K562 (cell line): Measurements from ENCODE around the gene AASDH. TPM values are rescaled to one million over a fixed set of nuclear protein-coding genes. Genes with fewer than 3 reads are reported as not detected.

Source experiments
- ATAC-seq: fragments of 200-7000 bp; cut with Tn5 transposase; 3 replicates; pipeline ENCODE4 v1.9.1; 2020; ENCODE audit warnings: moderate library complexity
- BruUV-seq: library from RNA; stranded (reverse); fragments of 400-500 nt; replicated peaks from 2 replicates; lab custom pipeline; 2021; lab: Mats Ljungman, UMichigan
- CTCF ChIA-PET: fragments of 300-600 bp; formaldehyde crosslinking; extraction: SDS; loops from one replicate; lab custom pipeline; 2021; ENCODE audit warnings: low intra/inter-chr PET ratio; lab: Yijun Ruan, JAX
- POLR2A ChIA-PET: fragments of 300-600, 350-650 bp; sonication (Branson Sonifier 250); formaldehyde crosslinking; extraction: SDS; loops from one replicate; lab custom pipeline; 2021; ENCODE audit warnings: antibody characterized with exemption, inconsistent platforms; lab: Yijun Ruan, JAX
- DNase-seq, 4 experiments: peaks; one replicate each; pipeline versions ENCODE4 v3.0.0 to v3.0.0-alpha.2; 2011 to 2018; ENCODE audit warnings: low spot score in 3 of 4, mixed read lengths in 3 of 4; ENCODE audit errors: extremely low read depth in 1 of 4
- FAIRE-seq: peaks from 2 replicates; lab custom pipeline; 2011; peaks lifted over from hg19 to GRCh38; lab: Jason Lieb, UNC
- H2AFZ ChIP-seq: 2 replicates; pipeline ENCODE4 v1.6.0; 2011; ENCODE audit warnings: low read depth, low read length, control low read depth, inconsistent platforms
- H3K27ac ChIP-seq: fragments of 200-600 bp; 3 replicates; pipeline ENCODE4 v1.8.0; 2011; ENCODE audit warnings: low read depth, mild to moderate bottlenecking, control low read depth, inconsistent platforms, low read length, moderate library complexity, mixed read lengths; ENCODE audit errors: extremely low read depth
- H3K27me3 ChIP-seq, 2 experiments: fragments of 300-600 bp in 1 of 2; 2 replicates in 1 of 2; 3 replicates in 1 of 2; pipeline versions ENCODE4 v1.6.0 to v1.8.0; 2011; ENCODE audit warnings: inconsistent platforms in 2 of 2, low read length in 2 of 2, mild to moderate bottlenecking in 1 of 2, mixed read lengths in 1 of 2, moderate library complexity in 1 of 2; ENCODE audit not compliant: control insufficient read depth in 2 of 2, insufficient read depth in 2 of 2
- H3K36me3 ChIP-seq: fragments of 300-600 bp; 3 replicates; pipeline ENCODE4 v1.8.0; 2011; ENCODE audit warnings: mild to moderate bottlenecking, low read length, inconsistent platforms; ENCODE audit not compliant: control insufficient read depth, insufficient read depth
- H3K4me1 ChIP-seq, 2 experiments: fragments of 200-600 bp in 1 of 2; replicated peaks in 1 of 2; 2 replicates in 1 of 2; 3 replicates in 1 of 2; pipeline versions ENCODE4 v1.5.1 to v1.8.0; 2011; ENCODE audit warnings: inconsistent platforms in 2 of 2, low read length in 2 of 2, mild to moderate bottlenecking in 1 of 2, mixed read lengths in 1 of 2, moderate library complexity in 1 of 2; ENCODE audit not compliant: control insufficient read depth in 2 of 2, insufficient read depth in 2 of 2
- H3K4me2 ChIP-seq: 2 replicates; pipeline ENCODE4 v1.6.1; 2011; ENCODE audit warnings: low read length, control low read depth, inconsistent platforms, mixed read lengths; ENCODE audit not compliant: insufficient read depth
- H3K4me3 ChIP-seq: fragments of 200-600 bp; sonication (generic), shearing (Covaris generic); 2 replicates; pipeline ENCODE4 v1.5.1; 2016; ENCODE audit warnings: control low read depth, inconsistent platforms
- H3K79me2 ChIP-seq: fragments of 200-600 bp; 3 replicates; pipeline ENCODE4 v1.8.0; 2011; ENCODE audit warnings: low read length, inconsistent platforms; ENCODE audit not compliant: control insufficient read depth, insufficient read depth
- H3K9ac ChIP-seq, 2 experiments: 2 replicates each; pipeline versions ENCODE4 v1.6.0 to v1.6.1; 2011; ENCODE audit warnings: low read depth in 2 of 2, low read length in 2 of 2, control low read depth in 1 of 2, inconsistent platforms in 1 of 2, mild to moderate bottlenecking in 1 of 2, mixed read lengths in 1 of 2; ENCODE audit not compliant: insufficient read depth in 1 of 2
- H3K9me1 ChIP-seq: one replicate; pipeline ENCODE4 v1.6.0; 2011; ENCODE audit warnings: inconsistent platforms, mild to moderate bottlenecking, low read length, moderate library complexity; ENCODE audit not compliant: control insufficient read depth, insufficient read depth
- H3K9me3 ChIP-seq: replicated peaks from 2 replicates; pipeline ENCODE4 v1.5.1; 2011; ENCODE audit warnings: low read depth, low read length, inconsistent platforms; ENCODE audit not compliant: control insufficient read depth, insufficient read depth
- H4K20me1 ChIP-seq: replicated peaks from 2 replicates; pipeline ENCODE4 v1.6.1; 2011; ENCODE audit warnings: low read length, inconsistent platforms, mixed read lengths; ENCODE audit not compliant: control insufficient read depth, insufficient read depth
- DMBX1 ChIP-seq: fragments of 250-450 bp; sonication (Bioruptor Pico); IDR thresholded peaks from 2 replicates; pipeline ENCODE4 v1.8.0; 2022; ENCODE audit warnings: inconsistent platforms, mild to moderate bottlenecking, moderate library complexity, borderline replicate concordance
- WGBS: fragments of 100-300 bp; shearing (Covaris generic); methylation state at CpG from one replicate; pipeline ENCODE4 v1.1.6; 2016; ENCODE audit warnings: low coverage, mixed read lengths; ENCODE audit not compliant: insufficient coverage; ENCODE audit errors: missing lambda C conversion rate; 5-methylcytosine and 5-hydroxymethylcytosine counted together
- in situ Hi-C: fragments of 300-500 bp; cut with MboI; formaldehyde crosslinking; loops from 4 replicates; pipeline ENCODE4 v1.15.0; 2018; ENCODE audit warnings: inconsistent platforms, mixed read lengths
- intact Hi-C: fragments of 100-400 bp; cut with micrococcal nuclease; formaldehyde crosslinking; loops from 2 replicates; pipeline ENCODE4 v1.14.2; 2022
- polyA plus RNA-seq, 8 experiments: library from polyadenylated mRNA; depleted of rRNA in 4 of 8; stranded (reverse) in 5 of 8; unstranded in 3 of 8; fragments of >200 nt; fragmentation: Nextera tagmentation in 2 of 8; fragmentation: Illumina TruSeq in 1 of 8; extraction: Ambion mirVana in 2 of 8; extraction: Trizol in 1 of 8; gene quantifications; 2 replicates each; pipeline versions ENCODE4 v1.2.1 to v1.2.3, GENCODE V29; 2011 to 2014; ENCODE audit warnings: inconsistent platforms in 1 of 8, missing spikeins in 1 of 8
- small RNA-seq: library from RNA; depleted of rRNA; stranded (forward); fragments of <200 nt; gene quantifications from one replicate; pipeline ENCODE3, GENCODE V24; 2014
- total RNA-seq, 7 experiments: library from RNA; depleted of rRNA in 6 of 7; stranded (reverse); fragments of >200 nt in 6 of 7; fragmentation: Illumina TruSeq in 2 of 7; extraction: Trizol in 2 of 7; gene quantifications; 2 replicates each; pipeline versions ENCODE4 v1.2.1 to v1.2.3, GENCODE V29; 2011 to 2021; ENCODE audit warnings: low replicate concordance in 1 of 7
- TF ChIP-seq, protein P1 (sequence below): fragments of 450-650 bp; IDR thresholded peaks from 2 replicates; pipeline ENCODE4 v1.6.1; 2018; ENCODE audit not compliant: partially characterized antibody

The AASDH gene
- total and polyA plus RNA-seq, 9 of the 15 experiments (the other 6 are each of a cell fraction or from before 2014, with no cell fraction given) = 8.6 to 29.7 (median 13.7) TPM

- no peak overlapping the region for H2AFZ ChIP-seq
- ChIA-PET CTCF (no interaction called here), POLR2A (interaction anchor here (1.2 kb wide), 1 partner anchor 11 kb away, joined by 3 read pairs; no protein-coding TSS in a partner anchor)
- no peak for TF ChIP-seq DMBX1 (CRISPR knock-in tag)
- TF ChIP-seq, protein P1, sequence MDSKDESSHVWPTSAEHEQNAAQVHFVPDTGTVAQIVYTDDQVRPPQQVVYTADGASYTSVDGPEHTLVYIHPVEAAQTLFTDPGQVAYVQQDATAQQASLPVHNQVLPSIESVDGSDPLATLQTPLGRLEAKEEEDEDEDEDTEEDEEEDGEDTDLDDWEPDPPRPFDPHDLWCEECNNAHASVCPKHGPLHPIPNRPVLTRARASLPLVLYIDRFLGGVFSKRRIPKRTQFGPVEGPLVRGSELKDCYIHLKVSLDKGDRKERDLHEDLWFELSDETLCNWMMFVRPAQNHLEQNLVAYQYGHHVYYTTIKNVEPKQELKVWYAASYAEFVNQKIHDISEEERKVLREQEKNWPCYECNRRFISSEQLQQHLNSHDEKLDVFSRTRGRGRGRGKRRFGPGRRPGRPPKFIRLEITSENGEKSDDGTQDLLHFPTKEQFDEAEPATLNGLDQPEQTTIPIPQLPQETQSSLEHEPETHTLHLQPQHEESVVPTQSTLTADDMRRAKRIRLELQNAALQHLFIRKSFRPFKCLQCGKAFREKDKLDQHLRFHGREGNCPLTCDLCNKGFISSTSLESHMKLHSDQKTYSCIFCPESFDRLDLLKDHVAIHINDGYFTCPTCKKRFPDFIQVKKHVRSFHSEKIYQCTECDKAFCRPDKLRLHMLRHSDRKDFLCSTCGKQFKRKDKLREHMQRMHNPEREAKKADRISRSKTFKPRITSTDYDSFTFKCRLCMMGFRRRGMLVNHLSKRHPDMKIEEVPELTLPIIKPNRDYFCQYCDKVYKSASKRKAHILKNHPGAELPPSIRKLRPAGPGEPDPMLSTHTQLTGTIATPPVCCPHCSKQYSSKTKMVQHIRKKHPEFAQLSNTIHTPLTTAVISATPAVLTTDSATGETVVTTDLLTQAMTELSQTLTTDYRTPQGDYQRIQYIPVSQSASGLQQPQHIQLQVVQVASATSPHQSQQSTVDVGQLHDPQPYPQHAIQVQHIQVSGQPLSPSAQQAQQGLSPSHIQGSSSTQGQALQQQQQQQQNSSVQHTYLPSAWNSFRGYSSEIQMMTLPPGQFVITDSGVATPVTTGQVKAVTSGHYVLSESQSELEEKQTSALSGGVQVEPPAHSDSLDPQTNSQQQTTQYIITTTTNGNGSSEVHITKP = no peak
- no peaks in the 10 kb centered on the region for H3K4me1 ChIP-seq
- H3K27ac ChIP-seq = no peak overlapping the region
- no peak overlapping the region for H3K4me3 ChIP-seq
- no peak overlapping the region for H3K9ac ChIP-seq
- H4K20me1 ChIP-seq = no peaks in the 10 kb centered on the region
- no peaks in the 10 kb centered on the region for H3K9me3 ChIP-seq
- WGBS = 0% methylated on average over 3 of the region's 3 CpGs
- in situ Hi-C loops = no loop called here
- H3K9me1 ChIP-seq = no peaks in the 10 kb centered on the region
- intact Hi-C loops = no loop called here
- peaks cover 3 to 13% of the 10 kb centered on the region in 2 experiments; a peak in 3 of 5 replicates for H3K27me3 ChIP-seq
- ATAC-seq = no peak
- H3K36me3 ChIP-seq = no peaks in the 10 kb centered on the region
- no peak overlapping the region for H3K4me2 ChIP-seq
- no peak for DNase-seq
- H3K79me2 ChIP-seq = no peaks in the 10 kb centered on the region
- no TSS peak for BruUV-seq
- FAIRE-seq = no peak
These were observed 98.6 kb downstream of the AASDH start for GRCh38 chr4:56288663-56289062.

Small RNA genes within 50 kb of the gene (small RNA-seq; reads per million reads assigned to genes)
- not detected for gene RNU6-197P

Other genes with a start within 250 kb of the AASDH start
- 45.7 and 50.3 TPM in 2 replicates for gene PPAT, start 48.1 kb upstream of the AASDH start, total RNA-seq (2014; rRNA removed)
- 70.9 and 73.9 TPM in 2 replicates for gene PPAT, start 48.1 kb upstream of the AASDH start, total RNA-seq (2014; rRNA removed; fragmentation: Illumina TruSeq; extraction: Trizol)
- 52.1 and 55.4 TPM in 2 replicates for gene PPAT, start 48.1 kb upstream of the AASDH start, total RNA-seq (2015; rRNA removed; fragmentation: Illumina TruSeq; extraction: Trizol)
- 75.5 and 75.8 TPM in 2 replicates for gene PPAT, start 48.1 kb upstream of the AASDH start, total RNA-seq (2021)
- 59.3 and 64.8 TPM in 2 replicates for gene PPAT, start 48.1 kb upstream of the AASDH start, polyA plus RNA-seq (2011; rRNA removed)
- gene PPAT, start 48.1 kb upstream of the AASDH start, polyA plus RNA-seq (2014; fragmentation: Illumina TruSeq; extraction: Trizol) = 53.3 and 57.2 TPM in 2 replicates
- 10 to 100 TPM; 49.3 to 55.5 TPM for gene PPAT, start 48.1 kb upstream of the AASDH start, polyA plus RNA-seq (2014; fragmentation: Nextera tagmentation; extraction: Ambion mirVana)
- gene PPAT, start 48.1 kb upstream of the AASDH start, polyA plus RNA-seq (2014; rRNA removed) = 36.2 and 41.7 TPM in 2 replicates
- gene PAICS, start 48.8 kb upstream of the AASDH start, total RNA-seq (2014; rRNA removed) = 127 and 147 TPM in 2 replicates
- 302 and 365 TPM in 2 replicates for gene PAICS, start 48.8 kb upstream of the AASDH start, total RNA-seq (2014; rRNA removed; fragmentation: Illumina TruSeq; extraction: Trizol)
- gene PAICS, start 48.8 kb upstream of the AASDH start, total RNA-seq (2015; rRNA removed; fragmentation: Illumina TruSeq; extraction: Trizol) = 247 and 260 TPM in 2 replicates
- 387 and 392 TPM in 2 replicates for gene PAICS, start 48.8 kb upstream of the AASDH start, total RNA-seq (2021)
- 467 and 587 TPM in 2 replicates for gene PAICS, start 48.8 kb upstream of the AASDH start, polyA plus RNA-seq (2011; rRNA removed)
- gene PAICS, start 48.8 kb upstream of the AASDH start, polyA plus RNA-seq (2014; fragmentation: Illumina TruSeq; extraction: Trizol) = 399 and 469 TPM in 2 replicates
- gene PAICS, start 48.8 kb upstream of the AASDH start, polyA plus RNA-seq (2014; fragmentation: Nextera tagmentation; extraction: Ambion mirVana) = 100 to 1,000 TPM; 385 to 490 TPM
- gene PAICS, start 48.8 kb upstream of the AASDH start, polyA plus RNA-seq (2014; rRNA removed) = 353 and 354 TPM in 2 replicates
- 142 and 175 TPM in 2 replicates for gene SRP72, start 80.1 kb upstream of the AASDH start, total RNA-seq (2014; rRNA removed)
- 178 and 198 TPM in 2 replicates for gene SRP72, start 80.1 kb upstream of the AASDH start, total RNA-seq (2014; rRNA removed; fragmentation: Illumina TruSeq; extraction: Trizol)
- gene SRP72, start 80.1 kb upstream of the AASDH start, total RNA-seq (2015; rRNA removed; fragmentation: Illumina TruSeq; extraction: Trizol) = 143 and 155 TPM in 2 replicates
- gene SRP72, start 80.1 kb upstream of the AASDH start, total RNA-seq (2021) = 202 and 205 TPM in 2 replicates
- gene SRP72, start 80.1 kb upstream of the AASDH start, polyA plus RNA-seq (2011; rRNA removed) = 145 and 208 TPM in 2 replicates
- gene SRP72, start 80.1 kb upstream of the AASDH start, polyA plus RNA-seq (2014; fragmentation: Illumina TruSeq; extraction: Trizol) = 185 and 311 TPM in 2 replicates
- gene SRP72, start 80.1 kb upstream of the AASDH start, polyA plus RNA-seq (2014; fragmentation: Nextera tagmentation; extraction: Ambion mirVana) = 100 to 1,000 TPM; 300 to 341 TPM
- 96.2 and 124 TPM in 2 replicates for gene SRP72, start 80.1 kb upstream of the AASDH start, polyA plus RNA-seq (2014; rRNA removed)
- gene ARL9, start 118.3 kb upstream of the AASDH start, total RNA-seq (2014; rRNA removed) = not detected in 2 replicates
- gene ARL9, start 118.3 kb upstream of the AASDH start, total RNA-seq (2014; rRNA removed; fragmentation: Illumina TruSeq; extraction: Trizol) = 0.15 TPM in 1 of 2 replicates, not detected in the other
- 0.11 TPM in 1 of 2 replicates, not detected in the other for gene ARL9, start 118.3 kb upstream of the AASDH start, total RNA-seq (2015; rRNA removed; fragmentation: Illumina TruSeq; extraction: Trizol)
- 0.11 and 0.22 TPM in 2 replicates for gene ARL9, start 118.3 kb upstream of the AASDH start, total RNA-seq (2021)
- 0.07 TPM in 1 of 2 replicates, not detected in the other for gene ARL9, start 118.3 kb upstream of the AASDH start, polyA plus RNA-seq (2011; rRNA removed)
- gene ARL9, start 118.3 kb upstream of the AASDH start, polyA plus RNA-seq (2014; fragmentation: Illumina TruSeq; extraction: Trizol) = not detected in 2 replicates
- gene ARL9, start 118.3 kb upstream of the AASDH start, polyA plus RNA-seq (2014; fragmentation: Nextera tagmentation; extraction: Ambion mirVana) = under 1 TPM in 1 of 2 experiments, not detected in 1; 0.10 TPM
- gene ARL9, start 118.3 kb upstream of the AASDH start, polyA plus RNA-seq (2014; rRNA removed) = not detected in 2 replicates